Keratinocyte (primary cell): ENCODE results near the gene CTXN1. TPM values are rescaled to one million over a fixed set of nuclear protein-coding genes. Genes with fewer than 3 reads are reported as not detected.

Source experiments
- DNase-seq: peaks from one replicate; pipeline ENCODE4 v3.0.0-alpha.2; 2011; ENCODE audit warnings: low read depth, missing footprints, low spot score
- FAIRE-seq: peaks from 2 replicates; lab custom pipeline; 2011; peaks lifted over from hg19 to GRCh38; lab: Jason Lieb, UNC
- H2AFZ ChIP-seq: 2 replicates; pipeline ENCODE4 v1.6.0; 2012; ENCODE audit warnings: low read length, control low read depth, inconsistent platforms; ENCODE audit not compliant: control insufficient read depth
- H3K27ac ChIP-seq: 2 replicates; pipeline ENCODE4 v1.5.1; 2011; ENCODE audit warnings: low read length; ENCODE audit not compliant: control insufficient read depth, insufficient read depth
- H3K27me3 ChIP-seq: 3 replicates; pipeline ENCODE4 v1.6.0; 2011; ENCODE audit warnings: low read length; ENCODE audit not compliant: control insufficient read depth, insufficient read depth; ENCODE audit errors: extremely low read depth
- H3K36me3 ChIP-seq, 2 experiments: 2 replicates in 1 of 2; 3 replicates in 1 of 2; pipeline ENCODE4 v1.5.1; 2011; ENCODE audit warnings: low read length in 2 of 2, mild to moderate bottlenecking in 1 of 2; ENCODE audit not compliant: control insufficient read depth in 2 of 2, insufficient read depth in 2 of 2; ENCODE audit errors: extremely low read depth in 1 of 2
- H3K4me1 ChIP-seq: 3 replicates; pipeline ENCODE4 v1.5.1; 2011; ENCODE audit warnings: low read length; ENCODE audit not compliant: control insufficient read depth, insufficient read depth; ENCODE audit errors: extremely low read depth
- H3K4me2 ChIP-seq: 3 replicates; pipeline ENCODE4 v1.6.0; 2011; ENCODE audit warnings: low read depth, low read length; ENCODE audit not compliant: control insufficient read depth, insufficient read depth; ENCODE audit errors: extremely low read depth
- H3K4me3 ChIP-seq, 3 experiments: fragments of 200-600 bp in 1 of 3; sonication (generic) in 1 of 3; 2 replicates in 2 of 3; 3 replicates in 1 of 3; pipeline ENCODE4 v1.5.1; 2011 to 2016; ENCODE audit warnings: low read length in 3 of 3, mild to moderate bottlenecking in 3 of 3, control low read depth in 2 of 3, inconsistent platforms in 1 of 3, low read depth in 1 of 3, mixed read lengths in 1 of 3, mixed run types in 1 of 3, moderate library complexity in 1 of 3; ENCODE audit not compliant: control insufficient read depth in 2 of 3, insufficient read depth in 2 of 3; ENCODE audit errors: extremely low read depth in 1 of 3
- H3K79me2 ChIP-seq: 2 replicates; pipeline ENCODE4 v1.6.0; 2012; ENCODE audit warnings: low read length; ENCODE audit not compliant: control insufficient read depth, insufficient read depth
- H3K9ac ChIP-seq: 3 replicates; pipeline ENCODE4 v1.6.0; 2011; ENCODE audit warnings: low read length; ENCODE audit not compliant: control insufficient read depth, insufficient read depth; ENCODE audit errors: extremely low read depth
- H3K9me1 ChIP-seq: 3 replicates; pipeline ENCODE4 v1.6.0; 2011; ENCODE audit warnings: low read length; ENCODE audit not compliant: control insufficient read depth, insufficient read depth; ENCODE audit errors: extremely low read depth
- H3K9me3 ChIP-seq: 2 replicates; pipeline ENCODE4 v1.5.1; 2012; ENCODE audit warnings: low read depth, low read length; ENCODE audit not compliant: control insufficient read depth
- H4K20me1 ChIP-seq: 3 replicates; pipeline ENCODE4 v1.6.0; 2011; ENCODE audit warnings: low read length; ENCODE audit not compliant: control insufficient read depth, insufficient read depth; ENCODE audit errors: extremely low read depth
- CTCF ChIP-seq, 3 experiments: IDR thresholded peaks in 1 of 3; conservative IDR thresholded peaks in 1 of 3; optimal IDR thresholded peaks in 1 of 3; 2 replicates in 2 of 3; 3 replicates in 1 of 3; pipeline versions ENCODE3 to v1.5.1; 2011; ENCODE audit warnings: low read length in 3 of 3, mild to moderate bottlenecking in 3 of 3, moderate library complexity in 2 of 3, control low read depth in 1 of 3, inconsistent platforms in 1 of 3; ENCODE audit not compliant: insufficient read depth in 2 of 3; ENCODE audit errors: extremely low read depth in 1 of 3
- EZH2 ChIP-seq: IDR thresholded peaks from one replicate; pipeline ENCODE4 v1.6.1; 2012; ENCODE audit warnings: inconsistent platforms, mild to moderate bottlenecking, low read length, moderate library complexity
- dilution Hi-C: fragments of 300-500 bp; cut with MboI; formaldehyde crosslinking; loops from one replicate; pipeline ENCODE4 v1.7.0; 2020; ENCODE audit warnings: low sequenced_read_pairs; ENCODE audit not compliant: extremely low pct_ligation_motif_present
- polyA minus RNA-seq, 3 experiments: library from RNA; depleted of rRNA, polyadenylated mRNA; stranded (reverse); fragments of >200 nt; gene quantifications; 1 replicate in 1 of 3; 2 replicates in 1 of 3; 3 replicates in 1 of 3; pipeline ENCODE4 v1.2.3, GENCODE V29; 2011
- polyA plus RNA-seq, 5 experiments: library from polyadenylated mRNA; depleted of rRNA in 3 of 5; stranded (reverse) in 3 of 5; stranded (forward) in 1 of 5; unstranded in 1 of 5; fragments of >200 nt; gene quantifications; 1 replicate in 1 of 5; 2 replicates in 3 of 5; 3 replicates in 1 of 5; pipeline versions ENCODE4 v1.2.1 to v1.2.3, GENCODE V29; 2011 to 2012; ENCODE audit warnings: missing spikeins in 2 of 5, low read depth in 1 of 5, low replicate concordance in 1 of 5

The CTXN1 gene
- polyA plus RNA-seq (0.41 to 2.1 TPM (median 1.5 TPM) in 3 replicates), polyA minus RNA-seq (0.22 to 2.0 TPM (median 0.30 TPM) in 3 replicates)
- polyA plus RNA-seq (2011; ENCODE audit: low read depth), result 1.2 TPM
- polyA plus RNA-seq (2011; cell fraction: cytosol; rRNA removed), result 1.9 and 10.7 TPM in 2 replicates
- 1.7 and 3.9 TPM in 2 replicates for polyA plus RNA-seq (2011; cell fraction: nucleus; rRNA removed)
- polyA plus RNA-seq (2012; ENCODE audit: low replicate concordance), result 5.0 and 6.3 TPM in 2 replicates
- 30.5 TPM for polyA minus RNA-seq (2011; cell fraction: cytosol; rRNA and poly(A)+ RNA removed)
- 0.62 and 4.4 TPM in 2 replicates for polyA minus RNA-seq (2011; cell fraction: nucleus; rRNA and poly(A)+ RNA removed)

- Histone ChIP-seq H3K27me3 (no peaks in the 10 kb centered on the region), H3K79me2 (no peaks in the 10 kb centered on the region), H3K4me1 (peaks cover 30% of the 10 kb centered on the region), H3K4me3 (peak within 1 kb of the TSS in 2 of 3 experiments; percentile 33 to 49), H3K36me3 (peaks cover 12% of the 10 kb centered on the region in 2 experiments), H2AFZ (no peak within 1 kb of the TSS), H4K20me1 (no peaks in the 10 kb centered on the region), H3K9me1 (peaks cover 3% of the 10 kb centered on the region), H3K27ac (no peak within 1 kb of the TSS), H3K9ac (no peak within 1 kb of the TSS), H3K9me3 (no peaks in the 10 kb centered on the region), H3K4me2 (peak within 1 kb of the TSS; percentile 62)
- DNase-seq (no peak), FAIRE-seq (no peak)
- dilution Hi-C loops, result no loop called here
- TF ChIP-seq CTCF (optimal IDR thresholded peaks at IDR 0.05 in 1 of 3, IDR thresholded peaks at IDR 0.05 in 1 of 3, conservative IDR thresholded peaks at IDR 0.05 in 1 of 3; ENCODE audit: extremely low read depth in 1 of 3, insufficient read depth in 2 of 3, low read length in 3 of 3), result no peak
- no peak for TF ChIP-seq EZH2
These were observed at the start of gene CTXN1 for GRCh38 chr19:7926021-7926726. TSS of gene CTXN1 (minus strand) at chr19:7926135. CDS start at chr19:7925538, 597 bp downstream.

- TF ChIP-seq CTCF (optimal IDR thresholded peaks at IDR 0.05 in 1 of 3, IDR thresholded peaks at IDR 0.05 in 1 of 3, conservative IDR thresholded peaks at IDR 0.05 in 1 of 3; ENCODE audit: extremely low read depth in 1 of 3, insufficient read depth in 2 of 3, low read length in 3 of 3) (no peak), EZH2 (no peak)
- no peak overlapping the region for H3K4me3 ChIP-seq
- no peak overlapping the region for H3K9ac ChIP-seq
- no peak overlapping the region for H3K4me2 ChIP-seq
- H3K36me3 ChIP-seq, result peaks cover 43 to 52% of the 10 kb centered on the region in 2 experiments
- peaks cover 40% of the 10 kb centered on the region for H3K79me2 ChIP-seq
- peaks cover 11% of the 10 kb centered on the region for H3K4me1 ChIP-seq
- H3K9me1 ChIP-seq, result peaks cover 2% of the 10 kb centered on the region
- FAIRE-seq (no peak), DNase-seq (no peak)
- peaks cover 18% of the 10 kb centered on the region for H4K20me1 ChIP-seq
- dilution Hi-C loops, result no loop called here
- H2AFZ ChIP-seq, result no peak overlapping the region
- no peaks in the 10 kb centered on the region for H3K9me3 ChIP-seq
- no peaks in the 10 kb centered on the region for H3K27me3 ChIP-seq
- H3K27ac ChIP-seq, result no peak overlapping the region
These were observed 49.1 kb upstream of the CTXN1 start for GRCh38 chr19:7975037-7975436.
